GM18858 (cell line): ENCODE measurements around the gene DNAJB6.

ENCODE experiments used
- ATAC-seq: cut with Tn5 transposase; IDR thresholded peaks from one replicate; pipeline ENCODE4 v1.9.1; 2021; ENCODE audit not compliant: unreplicated experiment

DNAJB6 gene

DNA sequence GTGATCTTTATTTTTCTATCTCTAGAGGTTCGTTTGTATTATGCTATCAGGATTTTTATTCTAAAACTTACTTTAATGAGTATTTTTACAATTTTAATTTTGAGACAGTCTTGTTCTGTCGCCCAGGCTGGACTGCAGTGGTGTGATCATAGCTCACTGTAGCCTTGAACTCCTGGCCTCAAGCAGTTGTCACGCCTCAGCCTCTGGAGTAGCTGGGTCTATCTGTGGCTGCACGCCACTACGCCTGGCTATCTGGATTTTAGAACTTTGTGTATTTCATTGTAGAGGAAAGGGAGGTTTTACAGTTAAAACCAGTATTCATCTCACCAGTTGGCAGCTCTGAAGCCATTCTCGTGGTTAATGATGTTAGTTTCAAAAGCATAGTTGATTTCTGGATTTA is 25.9 kb downstream of the DNAJB6 start:
- no peak for ATAC-seq

DNA sequence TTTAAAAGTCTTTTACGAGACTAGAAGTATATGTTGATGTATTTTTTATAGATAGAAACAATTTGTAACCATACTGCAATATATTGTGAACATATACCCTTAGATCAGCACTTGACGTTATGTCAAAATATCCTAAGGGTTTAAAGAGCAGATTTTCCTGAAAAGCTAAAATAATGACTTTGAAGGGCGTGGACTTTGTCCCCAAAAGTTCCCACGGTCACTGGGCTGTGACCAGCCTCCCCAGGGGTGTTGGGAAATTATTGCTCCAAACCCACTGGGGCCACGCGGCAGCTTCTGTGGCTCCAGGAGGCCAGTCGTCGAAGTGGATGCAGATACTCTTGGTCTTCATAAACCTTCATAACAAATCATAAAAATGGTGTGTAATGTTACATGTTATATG is 29.9 kb downstream of the DNAJB6 start:
- no peak for ATAC-seq

GRCh38 chr7:157368955-157369354 is 32.2 kb downstream of the DNAJB6 start:
- no peak for ATAC-seq

- ATAC-seq, result no peak
Observed at GRCh38 chr7:157370742-157371141, 33.9 kb downstream of the DNAJB6 start.

GRCh38 chr7:157371296-157371695 is 34.5 kb downstream of the DNAJB6 start:
- ATAC-seq, result no peak

GRCh38 chr7:157372300-157373232 is 35.8 kb downstream of the DNAJB6 start:
- no peak for ATAC-seq

DNA sequence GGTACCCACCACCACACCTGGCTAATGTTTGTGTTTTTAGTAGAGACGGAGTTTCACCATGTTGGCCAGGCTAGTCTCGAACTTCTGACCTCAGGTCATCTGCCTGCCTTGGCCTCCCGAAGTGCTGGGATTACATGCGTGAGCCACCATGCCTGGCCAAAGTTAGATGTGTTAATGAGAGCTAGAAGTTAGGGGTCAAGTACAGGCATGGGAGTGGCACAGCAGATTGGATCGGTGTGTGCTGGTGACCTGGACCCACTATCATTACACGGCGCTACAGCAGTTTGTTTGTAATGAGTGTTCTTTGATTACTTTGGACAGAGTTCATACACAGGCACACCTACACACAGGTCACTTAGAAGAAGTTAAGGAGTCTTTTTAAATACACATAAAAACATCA is 36.7 kb downstream of the DNAJB6 start:
- no peak for ATAC-seq

DNA sequence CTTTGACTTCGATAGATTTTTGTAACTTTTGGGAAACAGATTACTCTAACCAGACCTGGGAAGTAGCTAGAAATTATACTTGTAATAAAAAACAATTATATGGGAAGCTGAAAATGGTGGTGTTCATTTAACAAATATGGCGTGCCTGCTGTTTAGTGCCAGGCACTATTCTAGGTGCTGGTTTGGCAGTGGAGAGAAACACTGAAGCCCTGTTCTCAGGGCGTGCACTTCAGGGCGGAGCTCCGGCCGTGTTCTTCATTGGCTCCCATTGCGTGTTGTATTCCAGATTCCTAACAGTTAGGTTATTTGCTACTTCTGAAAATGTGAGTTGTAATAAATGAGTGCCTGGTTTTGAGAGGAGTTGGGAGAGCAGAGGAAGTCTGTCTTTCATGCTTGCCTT is 38.6 kb downstream of the DNAJB6 start:
- no peak for ATAC-seq

- ATAC-seq, result no peak
Observed at GRCh38 chr7:157377436-157378124, 40.8 kb downstream of the DNAJB6 start.

GRCh38 chr7:157378390-157378789 is 41.6 kb downstream of the DNAJB6 start:
- ATAC-seq, result no peak

DNA sequence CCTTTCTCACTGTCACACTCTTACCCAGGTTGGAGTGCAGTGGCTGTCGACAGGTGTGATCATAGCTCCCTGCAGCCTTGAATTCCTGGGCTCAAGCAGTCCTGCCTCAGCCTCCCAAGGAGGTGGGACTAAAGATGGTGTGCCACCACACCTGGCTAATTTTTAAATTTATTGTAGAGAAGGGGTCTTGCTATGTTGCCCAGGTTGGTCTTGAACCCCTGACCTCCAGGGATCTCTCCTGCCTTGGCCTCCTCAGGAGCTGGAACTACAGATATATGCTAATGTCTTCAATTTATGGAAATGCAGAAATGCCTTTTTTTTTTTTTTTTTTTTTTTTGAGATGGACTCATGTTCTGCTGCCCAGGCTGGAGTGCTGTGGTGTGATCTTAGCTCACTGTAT is 42.7 kb downstream of the DNAJB6 start:
- no peak for ATAC-seq

- no peak for ATAC-seq
Observed at GRCh38 chr7:157380416-157380815, 43.6 kb downstream of the DNAJB6 start.

DNA sequence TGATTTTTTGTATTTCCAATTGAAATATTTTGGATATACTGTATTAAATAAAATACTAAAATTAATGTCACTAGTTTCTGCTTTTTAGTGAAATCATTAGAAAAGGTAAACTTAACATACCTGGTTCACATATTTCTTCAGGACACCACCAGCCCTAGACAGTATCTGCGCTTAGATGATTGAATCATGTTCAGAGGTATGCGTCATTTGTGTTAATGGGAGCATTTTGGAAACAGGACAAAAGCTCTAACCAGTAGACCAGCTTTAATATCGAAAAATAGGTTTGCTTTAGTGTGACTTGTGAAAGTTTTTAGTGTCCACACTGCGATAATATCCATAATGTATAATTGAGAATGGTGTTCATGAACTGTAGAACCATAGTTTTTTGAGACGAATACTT is 47.1 kb downstream of the DNAJB6 start:
- ATAC-seq, result no peak

- ATAC-seq, result no peak
Observed at GRCh38 chr7:157384301-157384700, 47.5 kb downstream of the DNAJB6 start.

- peak; percentile 77 for ATAC-seq
Observed at GRCh38 chr7:157386979-157387800, 50.4 kb downstream of the DNAJB6 start.

GRCh38 chr7:157388301-157388700 is 51.5 kb downstream of the DNAJB6 start:
- ATAC-seq, result no peak

GRCh38 chr7:157389951-157390730 is 53.3 kb downstream of the DNAJB6 start:
- ATAC-seq, result no peak

DNA sequence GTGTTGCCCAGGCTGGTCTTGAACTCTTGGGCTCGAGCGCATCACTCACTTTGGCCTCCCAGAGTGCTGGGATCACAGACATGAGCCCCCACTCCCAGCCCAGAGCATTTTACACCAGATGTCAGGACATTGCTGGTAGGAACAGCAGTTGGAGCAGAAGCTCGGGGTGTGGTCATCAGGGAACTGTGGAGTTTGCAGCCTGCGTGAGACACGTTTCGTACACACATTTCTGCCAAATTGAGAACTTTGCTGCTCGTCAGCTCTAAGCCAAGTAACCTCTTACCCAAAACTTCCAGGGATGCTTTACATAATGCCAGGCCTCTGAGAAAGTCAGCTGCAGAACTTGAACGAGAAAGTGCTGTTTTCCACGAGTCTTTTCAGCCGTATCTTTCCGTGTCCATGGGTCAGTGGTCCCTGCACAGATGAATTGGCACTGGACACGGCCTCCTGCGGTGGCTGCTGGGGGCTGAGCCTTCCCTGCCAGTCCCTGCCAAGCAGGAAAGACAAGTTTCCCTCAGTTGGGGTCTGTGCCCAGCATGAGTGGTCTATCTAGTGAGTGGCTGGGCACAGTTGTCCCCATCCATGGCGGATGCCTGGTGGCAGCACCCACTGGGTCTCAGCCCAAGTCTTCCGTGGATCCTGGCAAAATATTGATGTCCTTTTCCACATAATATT is 54.4 kb downstream of the DNAJB6 start:
- ATAC-seq, result no peak

DNA sequence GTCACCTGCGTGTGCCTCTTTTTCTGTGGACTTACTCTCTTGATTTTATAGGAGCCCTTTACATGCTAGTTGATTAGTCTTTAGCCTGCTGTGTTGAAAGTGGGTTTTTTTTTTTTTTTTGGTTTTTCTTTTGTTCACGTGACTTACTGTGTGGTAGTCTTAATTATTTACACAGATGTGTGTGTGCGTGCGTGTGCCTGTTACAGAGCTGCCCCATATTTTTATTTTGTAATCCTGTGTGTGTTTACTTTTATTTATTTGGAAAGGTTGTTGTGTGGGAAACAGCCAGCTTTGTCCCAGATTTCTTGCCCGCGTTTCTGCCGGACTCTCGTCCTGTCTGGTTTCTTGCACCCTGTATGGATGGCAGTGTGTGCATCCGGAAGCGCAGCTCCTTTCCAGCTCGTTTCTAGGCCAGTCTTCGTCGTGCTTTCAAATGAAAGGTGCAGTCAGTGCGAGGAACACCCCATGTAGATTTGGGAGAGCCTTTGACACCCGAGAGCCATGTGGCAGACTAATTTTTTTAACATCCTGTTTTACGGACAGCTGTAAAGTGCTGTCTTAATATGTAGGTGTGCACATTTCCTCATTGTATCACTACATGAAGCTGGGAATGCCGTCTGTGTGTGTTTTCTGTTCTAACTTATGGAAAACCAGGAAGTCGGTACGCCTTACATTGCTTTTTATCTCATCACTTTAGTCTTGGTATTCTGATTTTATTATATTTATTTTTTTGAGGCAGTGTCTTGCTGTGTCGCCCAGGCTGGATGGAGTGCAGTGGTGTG is 55.6 kb downstream of the DNAJB6 start:
- no peak for ATAC-seq
